ENCODE results near the gene SAFB. TPM values are rescaled to one million over a fixed set of nuclear protein-coding genes. Genes with fewer than 3 reads are reported as not detected.

The SAFB gene
- polyA plus RNA-seq, 1 of the 3 experiments (the other 2 are of a cell fraction): 90.0 TPM

DNA sequence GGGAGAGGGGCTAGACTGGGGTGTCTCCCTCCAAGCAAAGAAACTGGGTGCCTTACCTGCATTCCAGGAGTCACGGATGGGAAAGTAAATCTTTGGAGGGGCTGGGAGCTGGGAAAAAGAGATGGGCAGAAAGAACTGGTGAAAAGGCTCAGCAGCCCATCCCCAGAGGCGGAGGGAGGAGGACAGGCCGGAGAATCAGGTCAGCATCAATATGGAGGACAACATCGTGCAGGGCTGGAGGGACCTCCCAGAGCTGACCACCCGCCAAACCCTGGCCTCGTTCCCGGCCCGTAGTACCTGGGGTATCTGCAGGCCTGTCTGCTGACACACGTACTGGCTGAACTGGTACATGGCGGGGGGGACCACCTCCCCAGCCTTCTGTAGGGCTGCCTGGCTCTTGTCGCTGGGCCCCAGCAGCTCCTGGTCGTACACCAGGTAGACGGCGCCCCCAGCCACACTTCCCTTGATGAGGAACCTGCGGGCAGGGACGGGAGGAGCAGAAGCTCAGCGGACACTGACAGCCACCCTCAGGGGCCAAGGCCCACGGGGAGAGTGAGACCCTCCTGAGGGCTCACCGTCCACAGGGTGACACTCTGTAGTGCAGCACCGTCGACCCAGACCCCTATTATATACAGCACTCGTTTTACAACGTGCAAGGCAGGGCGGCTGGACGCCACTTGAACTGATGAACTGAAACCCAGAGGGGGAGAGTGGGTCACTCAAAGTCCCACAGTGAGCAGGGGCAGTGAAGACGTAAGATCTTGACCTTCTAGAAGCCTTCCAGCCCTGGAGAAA, 56.6 kb downstream of the SAFB start:
- WGBS (ENCODE audit: low lambda C conversion rate): 18% methylated on average over 20 of the region's 26 CpGs
- CTCF ChIA-PET: interaction anchor here (0.6 to 1.4 kb wide), 2 partner anchors 10 to 77 kb away, joined by 3 to 7 read pairs; partner anchors contain the start of gene RPL36

DNA sequence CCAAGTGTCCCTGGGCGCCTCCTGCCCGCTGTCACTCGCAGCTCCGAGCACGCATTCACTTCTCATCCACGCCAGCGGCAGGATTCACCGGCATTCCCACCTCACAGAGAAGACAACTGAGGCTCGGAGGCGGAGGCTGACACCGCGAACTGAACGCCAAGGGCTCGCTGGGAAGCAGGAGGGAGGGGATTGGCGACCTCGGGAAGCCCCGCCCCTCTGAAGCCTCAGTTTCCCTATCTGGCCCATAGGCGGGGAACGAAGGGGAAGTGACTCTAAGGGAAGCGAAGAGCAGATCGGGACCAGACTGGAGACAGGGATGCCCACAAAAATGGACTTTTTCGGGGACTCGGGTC, 57.2 kb downstream of the SAFB start:
- peaks cover 17% of the 10 kb centered on the region for H3K79me2 ChIP-seq (ENCODE audit: insufficient read depth)
- peak overlapping the region; percentile 81 to 85 for H3K4me3 ChIP-seq (ENCODE audit: low read depth in 2 of 2, low read length in 1 of 2)
- peak overlapping the region; percentile 86; the same call in 1 of the 2 replicates for H2AFZ ChIP-seq (ENCODE audit: low read depth)
- no peak for TF ChIP-seq RXRA (IDR thresholded peaks at IDR 0.05; ENCODE audit: borderline replicate concordance, low read depth)
- peak; percentile 68; the same call in 1 of the 2 replicates for TF ChIP-seq MXI1 (IDR thresholded peaks at IDR 0.05; ENCODE audit: low read depth, low read length)
- peak overlapping the region; percentile 74 to 85; a peak in 3 of 4 replicates for H3K27ac ChIP-seq (ENCODE audit: low read depth in 2 of 2, low read length in 1 of 2)
- no peaks in the 10 kb centered on the region for H3K9me3 ChIP-seq
- CTCF ChIA-PET: interaction anchor here (1.4 kb wide), 1 partner anchor 9 kb away, joined by 7 read pairs; the partner anchor contains the start of gene RPL36
- no peaks in the 10 kb centered on the region for H3K9me2 ChIP-seq
- peak; percentile 72 for DNase-seq
- H3K4me2 ChIP-seq: peak overlapping the region; percentile 98
- whole genome bisulfite sequencing (ENCODE audit: low lambda C conversion rate): 3% methylated on average over 17 of the region's 23 CpGs
- H3K9ac ChIP-seq: peak overlapping the region; percentile 89
- peaks cover 4 to 21% of the 10 kb centered on the region in 2 experiments; a peak in 1 of 4 replicates for H3K4me1 ChIP-seq (ENCODE audit: control insufficient read depth in 1 of 2, insufficient read depth in 2 of 2, low read depth in 1 of 2, low read length in 1 of 2)
- POLR2A ChIA-PET: no interaction called here
- no peaks in the 10 kb centered on the region for H3K27me3 ChIP-seq (ENCODE audit: insufficient read depth)
- no peaks in the 10 kb centered on the region for H3K36me3 ChIP-seq (replicated peaks in 1 of 2; ENCODE audit: control insufficient read depth in 1 of 2, insufficient read depth in 2 of 2, low read length in 1 of 2)
- H3F3A ChIP-seq (replicated peaks; ENCODE audit: insufficient read depth): no peaks in the 10 kb centered on the region
- H4K20me1 ChIP-seq (ENCODE audit: insufficient read depth): no peaks in the 10 kb centered on the region

More for the DNA sequence above, 56.6 kb downstream of the SAFB start:
- Histone ChIP-seq H4K20me1 (ENCODE audit: insufficient read depth) (no peaks in the 10 kb centered on the region), H3K9me2 (no peaks in the 10 kb centered on the region), H3K36me3 (replicated peaks in 1 of 2; ENCODE audit: control insufficient read depth in 1 of 2, insufficient read depth in 2 of 2, low read length in 1 of 2) (no peaks in the 10 kb centered on the region), H3K4me1 (ENCODE audit: control insufficient read depth in 1 of 2, insufficient read depth in 2 of 2, low read depth in 1 of 2, low read length in 1 of 2) (peaks cover 4 to 21% of the 10 kb centered on the region in 2 experiments; a peak in 1 of 4 replicates), H3K9ac (peak overlapping the region; percentile 89), H3K27ac (ENCODE audit: low read depth in 2 of 2, low read length in 1 of 2) (peak overlapping the region; percentile 74 to 85; a peak in 3 of 4 replicates), H3K4me2 (peak overlapping the region; percentile 98), H3K4me3 (ENCODE audit: low read depth in 2 of 2, low read length in 1 of 2) (peak overlapping the region; percentile 81 to 85), H3K79me2 (ENCODE audit: insufficient read depth) (peaks cover 17% of the 10 kb centered on the region), H2AFZ (ENCODE audit: low read depth) (peak overlapping the region; percentile 86; the same call in 1 of the 2 replicates), H3K27me3 (ENCODE audit: insufficient read depth) (no peaks in the 10 kb centered on the region), H3K9me3 (no peaks in the 10 kb centered on the region), H3F3A (replicated peaks; ENCODE audit: insufficient read depth) (no peaks in the 10 kb centered on the region)
- POLR2A ChIA-PET: interaction anchor here (0.6 kb wide), 1 partner anchor 371 kb away, joined by 3 read pairs; no protein-coding TSS in a partner anchor
- no peak for DNase-seq
- no peak for TF ChIP-seq GABPA (IDR thresholded peaks at IDR 0.05; ENCODE audit: low read depth)
- TF ChIP-seq ELF1 (IDR thresholded peaks at IDR 0.05): no peak
- no peak for TF ChIP-seq FOXM1 (IDR thresholded peaks at IDR 0.05; ENCODE audit: low read depth)
- TF ChIP-seq, protein P1, sequence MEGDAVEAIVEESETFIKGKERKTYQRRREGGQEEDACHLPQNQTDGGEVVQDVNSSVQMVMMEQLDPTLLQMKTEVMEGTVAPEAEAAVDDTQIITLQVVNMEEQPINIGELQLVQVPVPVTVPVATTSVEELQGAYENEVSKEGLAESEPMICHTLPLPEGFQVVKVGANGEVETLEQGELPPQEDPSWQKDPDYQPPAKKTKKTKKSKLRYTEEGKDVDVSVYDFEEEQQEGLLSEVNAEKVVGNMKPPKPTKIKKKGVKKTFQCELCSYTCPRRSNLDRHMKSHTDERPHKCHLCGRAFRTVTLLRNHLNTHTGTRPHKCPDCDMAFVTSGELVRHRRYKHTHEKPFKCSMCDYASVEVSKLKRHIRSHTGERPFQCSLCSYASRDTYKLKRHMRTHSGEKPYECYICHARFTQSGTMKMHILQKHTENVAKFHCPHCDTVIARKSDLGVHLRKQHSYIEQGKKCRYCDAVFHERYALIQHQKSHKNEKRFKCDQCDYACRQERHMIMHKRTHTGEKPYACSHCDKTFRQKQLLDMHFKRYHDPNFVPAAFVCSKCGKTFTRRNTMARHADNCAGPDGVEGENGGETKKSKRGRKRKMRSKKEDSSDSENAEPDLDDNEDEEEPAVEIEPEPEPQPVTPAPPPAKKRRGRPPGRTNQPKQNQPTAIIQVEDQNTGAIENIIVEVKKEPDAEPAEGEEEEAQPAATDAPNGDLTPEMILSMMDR (IDR thresholded peaks at IDR 0.05): no peak
- no peak for TF ChIP-seq TCF12 (IDR thresholded peaks at IDR 0.05)
- no peak for TF ChIP-seq SMC3 (IDR thresholded peaks at IDR 0.05; ENCODE audit: low read depth, low read length)
- TF ChIP-seq, protein P2, sequence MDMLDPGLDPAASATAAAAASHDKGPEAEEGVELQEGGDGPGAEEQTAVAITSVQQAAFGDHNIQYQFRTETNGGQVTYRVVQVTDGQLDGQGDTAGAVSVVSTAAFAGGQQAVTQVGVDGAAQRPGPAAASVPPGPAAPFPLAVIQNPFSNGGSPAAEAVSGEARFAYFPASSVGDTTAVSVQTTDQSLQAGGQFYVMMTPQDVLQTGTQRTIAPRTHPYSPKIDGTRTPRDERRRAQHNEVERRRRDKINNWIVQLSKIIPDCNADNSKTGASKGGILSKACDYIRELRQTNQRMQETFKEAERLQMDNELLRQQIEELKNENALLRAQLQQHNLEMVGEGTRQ (IDR thresholded peaks at IDR 0.05; ENCODE audit: borderline replicate concordance, low read depth, low read length): no peak
